IMR-90 (cell line): ENCODE results near the gene NAGLU. TPM values are rescaled to one million over a fixed set of nuclear protein-coding genes. Genes with fewer than 3 reads are reported as not detected.
A peak's percentile ranks its signal among the peaks of the same experiment; 100 is the strongest.
"Not testable (repeated sequence)": the region's sequence is repeated elsewhere in the genome, so short reads cannot be mapped to it uniquely, and the experiment has no call there.

Experiments
- ATAC-seq: fragments of 200-7000 bp; cut with Tn5 transposase; 2 replicates; pipeline ENCODE4 v1.9.1; 2020; ENCODE audit warnings: low read depth, mild to moderate bottlenecking, moderate library complexity
- BruUV-seq: library from RNA; stranded (reverse); fragments of 400-500 nt; replicated peaks from 2 replicates; lab custom pipeline; 2021; lab: Mats Ljungman, UMichigan
- CTCF ChIA-PET: fragments of 300-600 bp; formaldehyde crosslinking; extraction: SDS; loops from one replicate; lab custom pipeline; 2021; ENCODE audit warnings: antibody characterized with exemption; lab: Yijun Ruan, JAX
- POLR2A ChIA-PET: fragments of 300-600 bp; sonication (Branson Sonifier 250); formaldehyde crosslinking; loops from one replicate; lab custom pipeline; 2022; ENCODE audit warnings: antibody characterized with exemption; ENCODE audit not compliant: unreplicated experiment; lab: Charles Lee
- DNase-seq: peaks from one replicate; pipeline ENCODE4 v3.0.0; 2013
- H2AFZ ChIP-seq: replicated peaks from 2 replicates; pipeline ENCODE3; 2013; ENCODE audit warnings: low read length, mild to moderate bottlenecking; ENCODE audit not compliant: poor library complexity
- H2AK5ac ChIP-seq: 2 replicates; pipeline ENCODE4 v1.6.1; 2013; ENCODE audit warnings: low read depth, low read length, inconsistent platforms
- H2AK9ac ChIP-seq: replicated peaks from 2 replicates; pipeline ENCODE3; 2013; ENCODE audit warnings: mild to moderate bottlenecking, low read depth, low read length, moderate library complexity; ENCODE audit not compliant: poor library complexity
- H2BK120ac ChIP-seq: 2 replicates; pipeline ENCODE4 v1.6.1; 2013; ENCODE audit warnings: low read depth, low read length, inconsistent platforms
- H2BK15ac ChIP-seq: 3 replicates; pipeline ENCODE4 v1.6.1; 2013; ENCODE audit warnings: low read depth, low read length, inconsistent platforms
- H2BK20ac ChIP-seq: 2 replicates; pipeline ENCODE4 v1.6.1; 2013; ENCODE audit warnings: low read depth, mild to moderate bottlenecking, inconsistent platforms, low read length, moderate library complexity
- H2BK5ac ChIP-seq: 2 replicates; pipeline ENCODE4 v1.6.1; 2013; ENCODE audit warnings: mild to moderate bottlenecking, low read depth, low read length, inconsistent platforms; ENCODE audit not compliant: poor library complexity, severe bottlenecking
- H3K14ac ChIP-seq: replicated peaks from 2 replicates; pipeline ENCODE4 v1.6.1; 2013; ENCODE audit warnings: low read depth, low read length, inconsistent platforms
- H3K18ac ChIP-seq: 2 replicates; pipeline ENCODE4 v1.6.1; 2013; ENCODE audit warnings: low read depth, low read length, control low read depth
- H3K23ac ChIP-seq: 2 replicates; pipeline ENCODE4 v1.6.1; 2013; ENCODE audit warnings: low read depth, low read length, inconsistent platforms
- H3K27ac ChIP-seq: 2 replicates; pipeline ENCODE4 v1.5.1; 2013; ENCODE audit warnings: mild to moderate bottlenecking, control low read depth, low read length; ENCODE audit not compliant: insufficient read depth
- H3K27me3 ChIP-seq: 2 replicates; pipeline ENCODE4 v1.6.1; 2013; ENCODE audit warnings: low read length; ENCODE audit not compliant: control insufficient read depth, insufficient read depth
- H3K36me3 ChIP-seq: 2 replicates; pipeline ENCODE4 v1.6.1; 2013; ENCODE audit warnings: low read length, mixed read lengths; ENCODE audit not compliant: control insufficient read depth, insufficient read depth
- H3K4ac ChIP-seq: 2 replicates; pipeline ENCODE4 v1.6.1; 2013; ENCODE audit warnings: low read depth, low read length, inconsistent platforms
- H3K4me1 ChIP-seq: 2 replicates; pipeline ENCODE4 v1.6.1; 2013; ENCODE audit warnings: low read length, mixed read lengths; ENCODE audit not compliant: control insufficient read depth, insufficient read depth
- H3K4me2 ChIP-seq: 2 replicates; pipeline ENCODE4 v1.6.1; 2013; ENCODE audit warnings: low read depth, mild to moderate bottlenecking, control low read depth, low read length, moderate library complexity
- H3K4me3 ChIP-seq: 2 replicates; pipeline ENCODE4 v1.5.1; 2013; ENCODE audit warnings: low read depth, mild to moderate bottlenecking, control low read depth, low read length, moderate library complexity; ENCODE audit not compliant: insufficient read depth
- H3K56ac ChIP-seq: 2 replicates; pipeline ENCODE4 v1.6.1; 2013; ENCODE audit warnings: low read length, inconsistent platforms; ENCODE audit not compliant: insufficient read depth; ENCODE audit errors: extremely low read depth
- H3K79me1 ChIP-seq, 2 experiments: 2 replicates each; pipeline ENCODE4 v1.6.1; 2013; ENCODE audit warnings: low read length in 2 of 2, inconsistent platforms in 1 of 2, low read depth in 1 of 2
- H3K9ac ChIP-seq: 2 replicates; pipeline ENCODE4 v1.6.1; 2013; ENCODE audit warnings: low read depth, low read length, control low read depth
- H3K9me1 ChIP-seq: 2 replicates; pipeline ENCODE4 v1.6.1; 2013; ENCODE audit warnings: low read length, inconsistent platforms; ENCODE audit not compliant: insufficient read depth
- H3K9me3 ChIP-seq: 2 replicates; pipeline ENCODE4 v1.6.1; 2013; ENCODE audit warnings: low read length; ENCODE audit not compliant: control insufficient read depth, insufficient read depth
- H4K20me1 ChIP-seq: 2 replicates; pipeline ENCODE4 v1.6.1; 2013; ENCODE audit warnings: low read length, inconsistent platforms; ENCODE audit not compliant: insufficient read depth
- H4K5ac ChIP-seq: 2 replicates; pipeline ENCODE4 v1.6.1; 2013; ENCODE audit warnings: mild to moderate bottlenecking, low read depth, low read length, control low read depth
- H4K8ac ChIP-seq, 2 experiments: 2 replicates each; pipeline ENCODE4 v1.6.1; 2013; ENCODE audit warnings: low read depth in 2 of 2, low read length in 2 of 2, control low read depth in 1 of 2, inconsistent platforms in 1 of 2
- H4K91ac ChIP-seq: 2 replicates; pipeline ENCODE4 v1.6.1; 2013; ENCODE audit warnings: low read depth, low read length, inconsistent platforms; ENCODE audit not compliant: insufficient read depth
- WGBS, 2 experiments: methylation state at CpG; one replicate each; pipeline versions ENCODE4 v1.1.5 to v1.1.7; 2013; ENCODE audit warnings: missing lambda C conversion rate in 2 of 2; ENCODE audit not compliant: insufficient read length in 1 of 2; ENCODE audit errors: extremely low coverage in 2 of 2; 5-methylcytosine and 5-hydroxymethylcytosine counted together
- dilution Hi-C: fragments of 300-500 bp; cut with HindIII; formaldehyde crosslinking; loops from one replicate; pipeline ENCODE4 v1.14.3; 2018; ENCODE audit warnings: low sequenced_read_pairs; ENCODE audit not compliant: unreplicated experiment
- in situ Hi-C: fragments of 300-500 bp; cut with MboI; formaldehyde crosslinking; loops from 3 replicates; pipeline ENCODE4 v1.14.3; 2019; ENCODE audit warnings: low sequenced_read_pairs, inconsistent platforms, mixed read lengths
- intact Hi-C: fragments of 100-400 bp; cut with micrococcal nuclease; formaldehyde crosslinking; loops from 2 replicates; pipeline ENCODE4 v1.10.0; 2022
- polyA plus RNA-seq, 3 experiments: library from polyadenylated mRNA; depleted of rRNA; stranded (reverse); fragments of >200 nt; gene quantifications; 2 replicates each; pipeline ENCODE4 v1.2.3, GENCODE V29; 2012; ENCODE audit warnings: low replicate concordance in 1 of 3
- total RNA-seq: library from RNA; depleted of rRNA; stranded (reverse); fragments of >200 nt; gene quantifications from 2 replicates; pipeline ENCODE4 v1.2.3, GENCODE V29; 2012

Gene NAGLU
- total and polyA plus RNA-seq, 2 of the 4 experiments (the other 2 are of a cell fraction), result 6.5 to 29.2 TPM

DNA sequence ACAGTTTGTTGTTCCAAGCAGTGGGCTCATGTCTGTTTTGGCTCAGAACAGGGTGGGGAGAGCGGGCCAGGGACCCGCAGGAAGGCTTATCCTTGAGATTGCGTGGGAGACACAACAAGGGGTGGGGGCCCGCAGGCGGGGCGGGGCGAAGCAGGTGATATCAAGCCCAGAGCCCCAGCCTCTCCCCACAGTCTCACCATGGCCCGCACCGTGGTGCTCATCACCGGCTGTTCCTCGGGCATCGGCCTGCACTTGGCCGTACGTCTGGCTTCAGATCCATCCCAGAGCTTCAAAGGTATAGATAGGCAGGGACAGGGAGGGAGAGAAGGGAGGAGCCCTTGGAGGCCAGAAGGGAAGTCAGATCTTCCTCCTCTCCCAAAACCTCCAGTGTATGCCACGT lies 16.7 kb downstream of the NAGLU start, which contains the start of gene HSD17B1:
Gene HSD17B1, plus strand, starts transcription at position 188 of the 400 bp plus-strand sequence. Its CDS starts 11 bp downstream, at position 199.
- peak within 1 kb of the TSS; percentile 93; the same call in 1 of the 2 replicates for H2AK5ac ChIP-seq
- H2BK120ac ChIP-seq, H3K9ac ChIP-seq, H2BK5ac ChIP-seq, H3K27ac ChIP-seq, H3K18ac ChIP-seq, DNase-seq, H3K36me3 ChIP-seq, H3K9me1 ChIP-seq, POLR2A ChIA-PET, dilution Hi-C loops, in situ Hi-C loops, H4K20me1 ChIP-seq, CTCF ChIA-PET, BruUV-seq, H3K9me3 ChIP-seq, H3K4me1 ChIP-seq, H3K56ac ChIP-seq, H2AFZ ChIP-seq, H4K8ac ChIP-seq, ATAC-seq, H2BK15ac ChIP-seq, intact Hi-C loops, H3K27me3 ChIP-seq, H2BK20ac ChIP-seq, H4K5ac ChIP-seq, H3K14ac ChIP-seq: not testable (repeated sequence)
- no CpG with 5 or more reads among the region's 15 CpGs for WGBS, 2 experiments
- H4K91ac ChIP-seq, result peak within 1 kb of the TSS; percentile 21; the same call in 1 of the 2 replicates
- 0 out of 2 replicates have a peak within 1 kb of the TSS, but pooled peaks have one; percentile 12 for H3K23ac ChIP-seq
- peak within 1 kb of the TSS; percentile 90 for H2AK9ac ChIP-seq
- peak within 1 kb of the TSS; percentile 92 for H3K4me2 ChIP-seq
- H3K4ac ChIP-seq, result peak within 1 kb of the TSS; percentile 97; the same call in 1 of the 2 replicates
- peak within 1 kb of the TSS; percentile 95; the same call in 1 of the 2 replicates for H3K4me3 ChIP-seq
- H3K79me1 ChIP-seq, result peaks cover 11 to 53% of the 10 kb centered on the region in 2 experiments
